Iris pigment epithelial cell (primary cell): Measurements from ENCODE around the gene POTEM.
"Not testable (repeated sequence)": the region's sequence is repeated elsewhere in the genome, so short reads cannot be mapped to it uniquely, and the experiment has no call there.

ENCODE experiments used
- DNase-seq: peaks from one replicate; pipeline ENCODE4 v3.0.0-alpha.2; 2011; ENCODE audit warnings: low read depth

POTEM gene

DNA sequence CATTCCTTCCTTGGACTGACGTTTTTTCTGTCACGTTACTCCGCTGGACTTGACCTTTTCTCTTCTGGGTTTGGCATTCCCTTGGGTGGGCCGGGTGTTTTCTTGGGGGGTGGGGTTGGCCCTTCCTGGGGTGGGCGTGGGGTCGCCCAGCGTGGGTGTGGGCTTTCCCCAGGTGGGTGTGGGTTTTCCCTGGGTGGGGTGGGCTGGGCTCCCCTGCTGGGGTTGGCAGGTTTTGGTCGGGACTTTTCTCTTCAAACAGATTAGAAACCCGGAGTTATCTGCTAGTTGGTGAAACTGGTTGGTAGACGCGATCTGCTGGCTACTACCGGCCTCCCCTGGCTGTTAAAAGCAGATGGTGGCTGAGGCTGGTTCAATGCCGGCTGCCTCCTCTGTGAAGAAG is at the start of gene POTEM:
POTEM (plus strand) TSS at position 301 of the 400 bp plus-strand sequence; CDS start at position 353, 52 bp downstream.
- not testable (repeated sequence) for DNase-seq

DNA sequence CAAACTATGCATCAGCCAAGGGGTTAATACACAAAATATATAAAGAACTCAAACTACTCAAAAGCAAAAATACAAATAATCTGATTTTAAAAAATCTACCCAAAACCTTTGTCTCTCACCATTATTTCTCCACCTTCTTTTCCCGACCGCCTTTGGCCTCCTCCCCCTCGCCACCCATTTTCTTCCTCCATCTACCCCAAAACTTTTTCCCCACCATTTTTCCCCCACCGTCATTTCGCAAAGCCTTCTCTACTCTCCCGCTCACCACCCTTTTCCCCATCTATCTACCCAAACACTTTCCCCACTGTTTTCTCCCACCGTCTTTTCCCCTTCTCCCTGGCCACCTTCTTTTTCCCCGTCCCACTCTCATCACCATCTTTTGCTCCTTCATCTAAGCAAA is 48.9 kb upstream of the POTEM start:
- DNase-seq: not testable (repeated sequence)

GRCh38 chr14:18920052-18920451 is 47.2 kb upstream of the POTEM start:
- not testable (repeated sequence) for DNase-seq

- DNase-seq: not testable (repeated sequence)
These were observed 46.1 kb upstream of the POTEM start for GRCh38 chr14:18921055-18921701.

DNA sequence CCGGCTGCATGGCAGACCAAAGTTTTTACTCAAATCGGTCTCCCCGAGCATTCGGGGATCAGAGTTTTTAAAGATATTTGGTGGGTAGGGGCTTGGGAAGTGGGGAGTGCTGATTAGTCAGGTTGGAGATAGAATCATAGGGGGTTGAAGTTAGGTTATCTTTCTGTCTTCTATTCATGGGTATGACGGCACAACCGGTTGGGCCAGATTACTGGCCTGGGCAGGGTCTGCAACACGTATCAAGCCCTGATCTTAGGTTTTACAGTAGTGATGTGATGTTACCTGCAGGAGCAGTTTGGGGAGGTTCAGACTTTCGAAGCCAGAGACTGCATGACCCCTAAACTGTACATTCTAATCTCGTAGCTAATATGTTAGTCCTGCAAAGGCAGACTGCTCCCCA is 30.4 kb upstream of the POTEM start:
- DNase-seq: not testable (repeated sequence)

DNA sequence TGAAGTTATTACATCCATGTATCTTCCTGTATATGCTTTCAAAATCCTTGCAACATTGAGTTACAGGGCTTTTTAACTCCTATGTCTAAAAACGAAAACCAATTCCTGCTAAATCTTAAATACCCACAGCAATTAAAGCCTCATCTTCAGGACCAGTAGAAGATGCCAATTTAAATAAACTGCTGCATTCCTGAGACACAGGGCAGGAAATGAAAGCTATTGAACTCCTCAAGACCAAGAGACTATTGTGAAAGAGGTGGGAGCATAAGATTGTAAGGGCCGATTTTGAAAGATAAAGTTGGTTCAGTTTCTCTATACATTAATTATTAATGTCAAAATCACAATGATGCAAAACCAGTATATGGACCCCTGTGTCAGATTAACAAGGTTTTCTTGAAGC is 28.5 kb upstream of the POTEM start:
- not testable (repeated sequence) for DNase-seq

DNA sequence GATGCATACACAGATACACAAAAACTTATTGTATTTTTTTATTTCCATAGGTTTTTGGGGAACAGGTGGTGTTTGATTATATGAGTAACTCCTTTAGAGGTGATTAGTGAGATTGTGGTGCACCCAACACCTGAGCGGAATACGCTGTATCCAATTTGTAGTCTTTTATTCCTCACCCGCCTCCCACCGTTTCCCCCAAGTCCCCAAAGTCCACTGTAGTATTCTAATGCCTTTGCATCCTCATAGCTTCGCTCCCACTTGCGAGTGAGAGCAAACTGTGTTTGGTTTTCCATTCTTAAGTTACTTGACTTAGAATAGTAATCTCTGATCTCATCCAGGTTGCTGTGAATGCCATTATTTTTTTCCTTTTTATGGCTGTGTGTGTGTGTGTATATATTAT is 17.3 kb upstream of the POTEM start:
- not testable (repeated sequence) for DNase-seq

- DNase-seq: not testable (repeated sequence)
These were observed 14.1 kb upstream of the POTEM start for GRCh38 chr14:18953085-18953484.

GRCh38 chr14:18955816-18956215 is 11.4 kb upstream of the POTEM start:
- DNase-seq: not testable (repeated sequence)

DNA sequence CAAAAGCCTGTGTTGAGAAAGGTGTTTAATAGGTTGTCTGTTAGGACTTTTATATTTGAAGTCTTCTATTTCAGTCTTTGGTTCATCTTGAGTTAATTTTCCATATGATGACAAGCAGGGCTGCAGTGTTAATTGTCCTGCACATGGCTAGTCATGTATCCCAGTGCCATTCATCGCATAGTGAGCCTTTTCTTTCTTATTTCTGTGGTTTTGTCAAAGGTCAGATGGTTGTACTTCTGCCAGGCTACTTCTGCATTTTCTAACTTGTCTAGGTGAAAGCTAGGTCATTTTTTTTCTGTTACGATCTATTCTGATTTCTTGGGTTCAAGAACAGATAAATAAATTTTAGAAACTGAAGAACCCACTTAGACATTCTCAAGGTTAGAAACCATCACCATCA is 5.7 kb upstream of the POTEM start:
- not testable (repeated sequence) for DNase-seq

DNA sequence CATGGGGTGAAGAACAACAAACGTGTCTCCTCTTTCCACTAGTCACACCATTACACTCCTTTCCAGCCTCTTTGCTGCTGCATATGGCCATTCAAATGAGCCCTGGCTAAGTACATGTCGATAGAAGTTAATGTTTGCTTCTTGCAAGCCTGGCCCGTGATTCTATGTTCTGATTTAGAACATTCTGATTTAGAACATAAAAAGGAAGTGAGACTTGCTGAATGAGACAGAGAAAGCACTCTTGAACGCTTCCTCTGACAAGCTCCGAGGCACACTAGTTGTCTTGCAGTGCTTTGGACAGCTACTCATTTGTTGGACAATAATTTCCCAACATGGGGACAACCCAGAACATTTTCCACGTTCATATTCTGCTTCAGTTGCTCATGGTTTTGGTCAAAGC is 5.1 kb upstream of the POTEM start:
- not testable (repeated sequence) for DNase-seq

DNA sequence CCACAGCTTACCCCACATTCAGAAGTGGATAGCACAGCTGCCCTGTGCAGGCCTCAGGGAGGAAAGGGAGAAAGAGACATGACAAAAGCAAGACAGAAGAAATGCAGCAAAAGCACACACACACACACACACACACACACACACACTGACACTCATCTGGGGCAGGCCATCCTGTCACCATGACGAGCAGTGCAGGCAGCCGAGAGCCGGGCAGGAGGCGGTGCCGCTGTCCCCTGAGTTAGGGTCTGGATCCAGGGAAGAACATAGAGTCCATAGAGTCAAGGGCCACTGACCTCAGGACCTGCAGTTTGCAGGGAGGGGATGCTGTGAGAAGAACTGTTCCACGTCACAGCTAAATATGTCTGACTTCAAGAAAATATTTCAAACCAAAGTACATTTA is 4.0 kb upstream of the POTEM start:
- DNase-seq: not testable (repeated sequence)

- DNase-seq: not testable (repeated sequence)
These were observed 2.4 kb upstream of the POTEM start for GRCh38 chr14:18964878-18965277.

DNA sequence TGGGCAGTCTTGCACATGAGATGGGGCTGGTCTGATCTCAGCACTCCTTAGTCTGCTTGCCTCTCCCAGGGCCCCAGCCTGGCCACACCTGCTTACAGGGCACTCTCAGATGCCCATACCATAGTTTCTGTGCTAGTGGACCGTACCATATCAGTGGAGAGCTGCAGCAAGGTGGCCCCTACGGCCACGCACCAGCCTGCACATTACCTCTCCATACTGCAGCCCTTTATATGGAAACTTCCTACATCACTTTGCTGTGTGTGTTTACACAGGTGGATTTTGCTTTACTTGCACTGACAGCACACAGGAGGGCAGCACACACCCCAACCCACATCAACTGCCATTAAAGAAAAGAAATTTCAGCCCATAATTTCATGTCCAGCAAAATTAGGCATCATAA is 35.3 kb downstream of the POTEM start:
- DNase-seq: not testable (repeated sequence)

GRCh38 chr14:19006490-19006889 is 39.3 kb downstream of the POTEM start:
- DNase-seq: not testable (repeated sequence)

DNA sequence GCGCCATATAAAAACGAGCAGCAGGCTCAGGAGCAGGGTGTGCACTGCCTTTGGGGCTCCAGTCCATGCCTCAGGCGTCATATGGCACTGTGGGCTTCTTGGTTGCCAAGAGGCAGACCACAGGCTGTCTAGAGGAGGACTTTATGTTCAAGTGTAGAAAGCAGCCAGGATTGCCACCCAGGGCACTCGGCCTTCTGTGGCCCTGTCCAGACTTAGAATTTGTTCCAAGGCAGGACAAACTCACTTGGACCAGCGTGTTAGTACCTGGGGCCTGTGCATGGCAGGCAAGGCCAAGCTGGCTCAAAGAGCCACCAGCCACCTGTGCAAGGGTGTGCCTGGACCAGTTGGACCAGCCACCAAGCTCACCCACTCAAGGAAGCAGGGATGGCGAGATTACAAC is 40.4 kb downstream of the POTEM start:
- not testable (repeated sequence) for DNase-seq

DNA sequence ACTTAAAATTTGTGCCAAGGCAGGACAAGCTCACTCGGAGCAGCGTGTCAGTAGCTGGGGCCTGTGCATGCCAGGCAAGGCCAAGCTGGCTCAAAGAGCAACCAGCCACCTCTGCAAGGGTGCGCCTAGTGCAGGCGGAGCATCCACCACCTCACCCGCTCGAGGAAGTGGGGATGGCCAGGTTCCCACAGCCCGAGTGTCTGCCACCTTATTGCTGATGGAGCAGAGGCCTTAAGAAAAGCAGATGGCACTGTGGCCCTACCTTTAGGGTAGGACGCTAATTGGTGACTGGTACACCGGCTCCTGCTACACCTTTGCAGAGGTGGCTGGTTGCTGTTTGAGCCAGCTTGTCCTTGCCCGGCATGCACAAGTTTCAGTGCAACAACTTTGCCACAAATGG is 43.8 kb downstream of the POTEM start:
- DNase-seq: not testable (repeated sequence)

DNA sequence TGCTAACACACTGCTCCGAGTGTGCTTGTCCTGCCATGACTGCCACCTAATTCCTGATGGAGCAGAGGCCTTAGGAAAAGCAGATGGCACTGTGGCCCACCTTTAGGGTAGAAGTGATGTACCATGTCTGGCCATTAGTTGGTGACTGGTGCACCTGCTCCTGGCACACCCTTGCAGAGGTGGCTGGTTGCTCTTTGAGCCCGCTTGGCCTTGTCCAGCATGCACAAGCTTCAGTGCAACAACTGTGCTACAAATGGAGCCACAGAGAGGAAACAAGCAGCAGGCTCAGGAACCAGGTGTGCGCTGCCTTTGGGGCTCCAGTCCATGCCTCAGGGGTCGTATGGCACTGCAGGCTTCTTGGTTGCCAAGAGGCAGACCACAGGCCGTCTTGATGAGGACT is 44.5 kb downstream of the POTEM start:
- DNase-seq: not testable (repeated sequence)

GRCh38 chr14:19015185-19015584 is 48.0 kb downstream of the POTEM start:
- not testable (repeated sequence) for DNase-seq

- DNase-seq: not testable (repeated sequence)
These were observed 57.9 kb downstream of the POTEM start for GRCh38 chr14:19025080-19025589.

- not testable (repeated sequence) for DNase-seq
These were observed 59.6 kb downstream of the POTEM start for GRCh38 chr14:19026649-19027351.

DNA sequence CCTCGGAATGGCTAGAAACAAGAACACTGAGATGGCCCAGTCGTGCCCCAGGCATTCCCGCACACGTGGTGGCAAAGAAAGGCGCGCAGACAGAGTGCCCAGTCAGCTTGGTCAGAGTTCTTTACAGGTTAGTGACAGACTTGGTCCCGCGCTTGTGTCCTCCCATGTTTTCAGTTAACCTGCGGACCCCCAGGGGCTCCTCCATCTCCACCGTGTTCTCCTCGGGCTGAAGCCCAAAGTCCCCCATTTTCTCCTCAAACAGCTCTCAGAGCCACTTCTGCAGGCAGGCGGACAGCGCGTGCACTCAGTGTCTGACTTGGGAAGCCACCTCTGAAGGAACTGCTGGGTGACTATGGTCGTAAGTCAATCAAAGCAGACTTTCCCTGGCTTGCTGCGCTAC is 60.7 kb downstream of the POTEM start:
- not testable (repeated sequence) for DNase-seq

DNA sequence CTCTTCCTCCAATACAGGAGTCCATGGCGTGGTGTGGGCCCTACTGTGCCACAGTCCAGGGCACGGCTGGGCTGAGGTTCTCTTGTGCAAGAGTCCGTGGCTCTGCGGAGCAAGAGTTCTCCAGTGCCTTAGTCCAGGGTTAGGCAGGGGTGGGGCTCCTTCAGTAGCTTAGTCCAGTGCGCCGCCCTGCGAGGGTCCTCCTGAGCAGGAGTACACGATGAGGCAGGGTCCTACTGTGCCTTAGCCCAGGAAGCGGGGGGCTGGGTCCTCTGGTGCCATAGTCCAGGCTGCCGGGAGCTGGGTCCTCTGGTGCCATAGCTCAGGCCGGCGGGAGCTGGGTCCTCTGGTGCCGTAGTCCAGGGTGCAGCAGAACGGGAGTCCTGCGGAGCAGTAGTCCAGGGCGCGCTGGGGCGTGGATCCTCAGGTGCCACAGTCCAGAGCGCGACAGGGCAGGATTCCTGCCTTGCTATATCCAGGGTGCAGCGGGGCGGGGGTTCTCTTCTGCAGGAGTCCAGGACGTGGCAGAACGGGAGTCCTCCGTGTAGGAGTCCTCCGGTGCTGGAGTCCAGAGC is 69.7 kb downstream of the POTEM start:
- DNase-seq: not testable (repeated sequence)
